NCI-H345 treated with DMSO at 0.1 percent for 48 hours (cell line): Measurements from ENCODE around the gene HMGCS1.
"Not testable (repeated sequence)": the region's sequence is repeated elsewhere in the genome, so short reads cannot be mapped to it uniquely, and the experiment has no call there.

Experiments
- DNase-seq: peaks from one replicate; lab custom pipeline; 2025; ENCODE audit not compliant: unreplicated experiment; lab: John Stamatoyannopoulos, UW

HMGCS1 gene

DNA sequence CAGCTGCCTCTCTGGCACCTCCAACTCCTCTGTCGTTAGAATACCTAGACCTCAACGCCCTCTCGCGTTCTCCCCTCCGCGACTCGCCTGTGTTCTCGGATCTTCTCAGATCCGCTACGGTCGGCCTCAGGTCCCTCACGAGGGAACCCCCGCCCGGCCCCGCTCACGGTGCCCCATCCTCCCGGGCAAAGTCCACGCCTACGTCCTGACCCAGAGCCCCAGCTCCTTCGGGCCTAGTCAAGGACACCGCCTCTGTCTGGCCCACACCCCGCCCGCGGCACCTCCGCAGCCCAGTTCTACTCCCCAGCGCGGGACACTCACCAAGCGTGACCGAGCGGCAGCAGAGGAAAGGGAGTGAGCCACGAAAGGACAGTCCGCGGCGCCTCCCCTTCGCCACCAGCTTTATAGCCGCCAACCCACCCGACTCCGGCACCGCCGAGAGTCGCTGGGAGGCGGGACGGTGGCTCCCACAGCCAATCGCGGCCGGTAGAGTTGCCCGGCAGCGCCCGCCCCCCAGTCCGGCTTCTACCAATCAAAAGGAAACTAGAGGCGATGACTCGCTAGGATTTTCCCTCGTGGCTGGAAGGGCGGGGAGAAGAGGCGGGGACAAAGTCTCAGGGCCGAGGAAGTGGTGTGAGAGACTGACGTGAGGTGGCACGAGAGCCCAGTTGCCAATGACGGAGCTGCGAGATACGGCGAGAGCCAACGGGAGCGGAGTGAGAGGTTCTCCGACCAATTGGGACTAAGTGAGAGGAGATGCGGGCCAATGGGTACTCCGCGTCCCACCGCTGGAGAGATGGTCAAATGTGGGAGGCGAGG lies at the start of gene HMGCS1:
TSS of gene HMGCS1 (minus strand) at position 378 of the 819 bp plus-strand sequence. CDS start 14,447 bp downstream, outside the sequence.
- peak; percentile 99 for DNase-seq

DNA sequence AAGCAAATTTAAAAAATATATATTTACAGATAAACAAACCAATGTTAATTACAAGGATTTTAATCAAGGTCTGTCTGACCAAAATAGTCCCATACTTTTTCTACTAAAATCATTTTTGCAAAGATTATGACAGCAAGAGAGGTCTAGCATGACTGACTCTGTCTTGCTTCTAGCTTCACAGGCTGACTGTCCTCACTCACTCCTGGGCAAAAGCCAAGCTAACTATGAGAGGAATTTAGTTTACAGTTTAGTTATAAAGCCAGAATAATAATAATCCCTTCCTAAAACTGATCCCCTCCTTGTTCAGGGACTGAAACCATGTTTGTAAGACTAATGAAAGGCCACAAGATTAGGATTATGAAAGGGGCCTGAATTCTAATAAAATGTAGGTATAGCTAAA lies 45.5 kb upstream of the HMGCS1 start:
- DNase-seq = no peak

DNA sequence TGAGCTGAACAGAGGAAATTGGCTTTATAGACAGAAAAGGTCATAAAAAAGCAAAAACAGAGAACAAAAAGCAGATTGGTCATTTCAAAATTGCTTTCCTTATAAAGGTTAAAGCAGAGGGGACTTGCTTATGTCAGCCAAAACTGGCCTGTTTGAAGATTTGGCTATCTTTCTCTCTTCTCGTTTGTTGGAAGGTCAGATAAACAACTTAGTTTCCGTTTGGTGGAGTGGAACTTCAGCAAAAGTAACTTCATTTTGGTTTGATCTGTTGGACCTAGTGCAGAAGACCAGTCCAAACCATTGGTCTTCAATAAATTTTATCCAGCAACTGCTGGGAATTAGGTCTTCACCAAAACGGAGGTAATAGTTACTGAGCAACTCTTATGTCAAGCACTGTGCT lies 45.1 kb upstream of the HMGCS1 start:
- DNase-seq = no peak

DNA sequence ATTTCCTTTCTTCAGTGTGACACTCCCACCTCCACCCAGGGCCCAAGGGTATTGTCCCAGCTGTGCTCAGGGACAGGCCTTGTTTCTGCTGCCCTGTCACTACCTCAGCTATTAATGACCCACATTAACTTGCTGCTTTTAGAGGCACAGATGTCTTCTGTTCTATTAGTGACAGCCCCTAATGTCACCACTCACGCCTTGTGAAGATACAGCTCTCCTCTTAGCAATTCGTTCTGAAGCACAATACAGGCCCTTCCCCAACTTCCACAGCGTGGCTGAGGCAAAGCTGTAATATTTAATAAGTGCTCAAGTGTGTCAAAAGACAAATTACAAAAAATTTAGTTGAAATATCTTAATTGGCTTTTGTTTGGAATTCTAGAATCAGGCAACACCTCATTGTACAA lies 44.7 kb upstream of the HMGCS1 start:
- DNase-seq = no peak

DNA sequence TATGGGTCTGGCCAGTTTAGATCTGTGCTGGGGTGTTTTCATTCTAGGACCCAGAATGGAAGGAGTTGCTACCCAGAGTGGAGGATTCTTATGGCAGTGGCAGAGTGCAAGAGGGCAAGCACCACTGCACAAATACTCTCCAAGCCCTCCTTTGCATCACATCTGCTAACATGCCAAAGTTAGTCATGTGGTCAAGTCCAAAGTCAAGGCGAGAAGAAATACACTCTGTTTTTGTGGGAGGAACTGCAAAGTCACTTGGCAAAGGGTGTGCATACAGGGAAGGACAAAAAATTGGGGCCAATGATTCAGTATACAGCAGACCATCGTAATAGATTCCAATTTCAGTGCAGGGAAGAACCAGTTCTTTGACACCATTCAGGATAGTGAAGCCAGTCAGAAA lies 43.9 kb upstream of the HMGCS1 start:
- DNase-seq = no peak

DNA sequence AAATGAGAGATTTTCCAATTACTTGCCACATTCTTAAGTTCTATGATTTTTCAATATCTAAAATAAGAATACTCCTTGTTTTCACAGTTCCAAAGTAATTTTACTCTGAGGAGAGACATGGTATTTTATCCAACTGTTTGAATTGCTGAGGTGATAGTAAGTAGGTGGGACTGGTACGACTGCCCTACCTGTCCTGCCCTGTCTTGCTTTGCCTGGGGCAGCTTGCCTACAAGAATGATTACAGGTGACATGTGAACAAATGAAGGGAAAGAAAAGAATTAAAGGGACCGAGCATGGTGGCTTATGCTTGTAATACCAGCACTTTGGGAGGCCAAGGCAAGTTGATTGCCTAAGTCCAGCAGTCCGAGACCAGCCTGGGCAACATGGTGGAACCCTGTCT lies 41.6 kb upstream of the HMGCS1 start:
- DNase-seq = no peak

DNA sequence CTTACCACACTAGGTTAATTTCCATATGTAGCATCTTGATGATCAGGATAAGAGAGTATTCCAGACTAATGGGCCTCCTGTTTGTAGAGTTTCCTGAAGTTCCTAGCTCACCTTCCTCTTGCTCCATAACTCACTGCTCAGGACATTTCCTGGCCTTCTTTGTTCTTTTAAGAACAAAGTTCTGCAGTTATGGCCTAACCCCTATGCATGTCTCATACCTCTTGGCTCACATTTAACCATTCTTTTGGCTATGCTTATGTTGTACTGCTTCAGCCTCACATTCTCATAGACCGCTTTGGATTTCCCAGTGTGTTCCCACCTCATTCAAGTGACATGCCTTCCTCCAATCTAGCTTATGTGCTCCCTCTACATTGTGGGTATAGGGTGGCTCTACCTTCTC lies 40.5 kb upstream of the HMGCS1 start:
- DNase-seq = no peak

DNA sequence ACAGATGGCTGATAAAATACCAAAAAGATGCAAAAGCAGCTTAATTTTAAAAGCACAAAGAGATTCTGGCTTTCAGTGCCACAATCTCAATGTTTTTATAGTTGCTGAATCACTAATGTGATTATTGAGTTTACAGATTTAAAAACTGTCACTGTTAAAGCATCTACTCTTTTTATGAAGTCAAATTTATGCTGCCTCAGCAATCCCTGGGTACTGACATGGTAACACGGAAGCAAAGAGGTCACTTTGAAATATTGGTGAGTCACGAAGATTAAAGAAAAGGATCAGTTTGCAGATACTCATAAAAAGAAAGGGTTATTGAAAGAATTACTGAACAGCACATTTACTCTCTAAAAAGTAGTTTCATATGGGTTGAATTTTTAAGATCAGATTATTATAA lies 39.7 kb upstream of the HMGCS1 start:
- DNase-seq = no peak

DNA sequence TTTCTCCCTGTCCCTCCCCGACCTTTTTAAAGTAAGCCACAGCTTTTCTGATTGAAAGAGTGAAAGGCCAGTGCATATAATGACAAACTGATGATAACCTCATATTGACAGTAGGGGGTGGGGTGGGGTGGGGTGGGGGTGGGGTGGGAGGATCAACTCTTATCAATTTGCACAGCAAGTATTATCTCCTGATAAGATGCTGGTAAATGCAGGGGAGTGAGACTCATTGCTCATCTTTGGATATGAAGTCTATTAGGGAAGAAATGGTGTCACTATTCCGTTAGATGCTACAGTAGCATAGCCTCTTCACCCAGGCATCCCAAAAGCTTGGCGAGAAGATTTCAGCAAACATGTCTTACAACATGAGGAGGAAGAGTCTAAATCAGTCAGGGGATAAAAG lies 38.9 kb upstream of the HMGCS1 start:
- DNase-seq = no peak

DNA sequence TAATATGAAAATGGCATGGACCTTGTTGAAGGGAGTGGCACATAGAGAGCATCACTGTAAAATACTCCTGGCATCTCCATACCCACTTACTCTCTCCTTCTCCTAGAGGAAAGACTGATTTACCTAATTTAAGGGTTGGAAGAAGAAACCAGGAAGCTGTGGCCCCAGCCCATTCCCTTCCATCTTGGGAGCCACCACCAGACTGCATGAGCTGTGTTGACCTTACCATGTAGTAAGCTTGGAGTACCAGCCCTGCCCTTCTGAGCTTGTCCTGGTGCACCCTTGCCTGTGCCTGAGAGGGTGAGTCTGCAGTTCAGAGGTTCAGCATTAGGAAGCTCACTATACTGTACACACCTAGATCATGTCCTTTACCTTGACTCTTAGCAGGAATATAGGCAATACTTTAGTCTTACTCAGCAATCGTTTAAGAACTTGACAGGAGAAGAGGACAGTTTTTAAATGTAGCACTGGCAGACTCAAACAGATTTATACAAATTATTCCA lies 35.7 kb upstream of the HMGCS1 start:
- DNase-seq = no peak

DNA sequence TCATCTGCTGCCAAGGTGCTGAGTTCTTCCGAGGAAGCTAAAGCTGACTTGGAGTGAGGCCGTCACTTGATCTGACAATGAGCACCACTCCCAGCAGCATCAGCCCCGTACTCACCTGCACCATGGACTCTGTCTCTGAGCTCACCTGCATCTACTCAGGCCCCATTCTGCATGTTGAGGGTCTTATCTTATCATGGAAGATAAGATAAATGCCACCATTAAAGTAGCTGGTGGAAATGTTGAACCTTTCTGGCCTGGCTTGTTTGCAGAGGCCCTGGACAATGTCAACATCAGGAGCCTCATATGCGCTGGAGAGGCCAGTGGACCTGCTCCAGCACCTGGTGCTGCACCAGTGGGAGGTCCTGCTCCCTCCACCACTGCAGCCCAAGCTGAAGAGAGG lies 35.0 kb upstream of the HMGCS1 start:
- DNase-seq = no peak

DNA sequence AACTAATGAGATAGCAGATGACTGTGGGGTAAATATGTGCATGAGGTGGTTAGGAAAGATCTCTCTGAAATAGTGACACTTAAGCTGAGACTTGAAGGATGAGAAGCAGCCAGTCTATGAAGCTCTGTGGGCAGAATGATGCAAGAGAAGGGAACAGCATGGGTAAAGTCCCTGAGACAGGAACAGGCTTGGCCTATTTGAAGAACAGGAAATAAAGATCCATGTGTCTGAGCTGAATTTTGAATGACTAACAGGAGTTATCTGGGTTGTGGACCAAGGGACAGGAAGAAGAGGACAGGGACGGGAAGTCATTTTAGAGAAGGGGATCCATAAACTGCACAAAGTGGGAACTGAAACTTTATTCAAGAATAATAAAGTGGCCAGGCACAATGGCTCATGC lies 25.6 kb upstream of the HMGCS1 start:
- no peak for DNase-seq

DNA sequence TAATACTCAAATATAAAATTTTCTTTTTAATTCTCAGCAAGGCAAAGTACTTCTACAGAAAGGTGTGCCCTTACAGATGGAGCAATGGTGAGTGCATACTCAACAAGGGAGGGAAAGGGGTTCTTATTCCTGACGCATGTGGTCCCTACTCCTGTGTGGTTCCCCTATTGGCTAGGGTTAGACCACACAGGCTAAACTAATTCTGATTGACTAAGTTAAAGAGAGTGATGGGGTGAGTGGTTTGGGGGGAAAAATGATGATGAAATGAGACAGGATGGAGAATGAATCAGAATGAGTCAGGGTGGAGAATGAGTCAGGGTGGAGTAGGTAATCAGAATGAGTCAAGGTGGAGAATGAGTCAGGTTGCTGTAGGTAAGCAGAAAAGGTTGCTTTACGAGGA lies 22.9 kb upstream of the HMGCS1 start:
- no peak for DNase-seq

DNA sequence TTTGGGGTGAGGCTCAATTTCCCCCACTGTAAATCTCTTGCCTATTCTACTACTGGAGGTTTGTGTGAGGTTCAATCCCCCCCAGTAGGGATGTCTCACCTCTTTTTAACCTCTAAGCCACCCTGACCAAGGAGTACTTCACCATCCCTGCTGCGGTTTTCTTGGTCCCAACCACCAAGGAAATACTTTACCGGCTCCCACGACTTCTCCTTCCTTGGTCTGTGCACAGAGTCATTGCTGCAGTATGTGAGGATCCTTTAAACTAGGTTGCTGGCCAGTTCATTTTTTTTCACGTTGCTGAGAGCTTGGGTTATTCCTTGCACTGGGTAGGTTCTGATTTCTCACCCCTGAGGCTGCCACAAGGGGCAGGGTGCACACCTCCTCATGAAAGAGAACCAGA lies 22.5 kb upstream of the HMGCS1 start:
- DNase-seq = no peak

DNA sequence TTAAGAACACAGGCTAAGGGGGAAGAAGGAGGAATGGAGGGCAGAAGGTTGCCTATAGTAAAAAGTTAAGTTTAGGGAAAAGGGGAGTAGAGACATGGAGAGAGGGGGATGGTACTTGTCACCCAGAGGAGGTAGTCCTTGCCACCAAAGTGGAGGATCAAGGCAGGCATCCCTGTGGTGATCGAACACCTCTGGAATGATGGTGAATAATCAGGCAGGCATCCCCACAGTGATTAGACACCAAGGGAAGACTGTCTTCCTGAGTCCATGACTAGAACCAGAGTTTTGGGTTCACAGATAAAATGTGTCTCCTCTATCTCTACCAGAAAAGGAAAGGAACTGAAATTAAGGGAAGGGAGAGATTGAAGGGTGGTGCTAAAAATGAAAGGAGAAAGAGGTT lies 19.2 kb upstream of the HMGCS1 start:
- DNase-seq = no peak

DNA sequence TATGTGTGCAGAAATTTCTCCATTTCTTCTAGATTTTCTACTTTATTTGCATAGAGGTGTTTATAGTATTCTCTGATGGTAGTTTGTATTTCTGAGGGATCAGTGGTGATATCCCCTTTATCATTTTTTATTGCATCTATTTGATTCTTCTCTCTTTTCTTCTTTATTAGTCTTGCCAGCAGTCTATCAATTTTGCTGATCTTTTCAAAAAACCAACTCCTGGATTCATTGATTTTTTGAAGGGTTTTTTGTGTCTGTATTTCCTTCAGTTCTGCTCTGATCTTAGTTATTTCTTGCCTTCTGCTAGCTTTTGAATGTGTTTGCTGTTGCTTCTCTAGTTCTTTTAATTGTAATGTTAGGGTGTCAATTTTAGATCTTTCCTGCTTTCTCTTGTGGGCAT lies 12.4 kb upstream of the HMGCS1 start:
- not testable (repeated sequence) for DNase-seq

DNA sequence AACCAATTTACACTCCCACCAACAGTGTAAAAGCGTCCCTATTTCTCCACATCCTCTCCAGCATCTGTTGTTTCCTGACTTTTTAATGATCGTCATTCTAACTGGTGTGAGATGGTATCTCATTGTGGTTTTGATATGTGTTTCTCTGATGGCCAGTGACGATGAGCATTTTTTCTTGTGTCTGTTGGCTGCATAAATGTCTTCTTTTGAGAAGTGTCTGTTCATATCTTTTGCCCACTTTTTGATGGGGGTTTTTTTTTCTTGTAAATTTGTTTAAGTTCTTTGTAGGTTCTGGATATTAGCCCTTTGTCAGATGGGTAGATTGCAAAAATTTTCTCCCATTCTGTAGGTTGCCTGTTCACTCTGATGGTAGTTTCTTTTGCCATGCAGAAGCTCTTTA lies 10.3 kb upstream of the HMGCS1 start:
- DNase-seq = not testable (repeated sequence)

DNA sequence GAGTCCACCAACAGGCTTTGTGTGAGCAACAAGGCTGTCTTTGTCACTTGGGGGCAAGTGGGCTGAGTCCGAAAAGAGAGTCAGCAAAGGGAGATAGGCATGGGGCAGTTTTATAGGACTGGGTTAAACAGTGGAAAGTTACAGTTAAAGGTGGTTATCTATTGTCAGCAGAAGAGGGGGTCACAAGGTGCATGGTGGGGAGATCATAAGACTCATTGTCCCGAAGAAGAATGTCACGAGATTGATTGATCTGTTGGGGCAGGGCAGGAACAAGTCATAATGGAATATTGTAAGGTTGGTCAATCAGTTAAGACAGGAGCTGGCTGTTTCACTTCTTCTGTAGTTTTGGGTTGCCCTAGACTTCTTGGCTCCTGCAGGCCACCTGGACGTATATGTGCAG lies 7.6 kb upstream of the HMGCS1 start:
- no peak for DNase-seq

DNA sequence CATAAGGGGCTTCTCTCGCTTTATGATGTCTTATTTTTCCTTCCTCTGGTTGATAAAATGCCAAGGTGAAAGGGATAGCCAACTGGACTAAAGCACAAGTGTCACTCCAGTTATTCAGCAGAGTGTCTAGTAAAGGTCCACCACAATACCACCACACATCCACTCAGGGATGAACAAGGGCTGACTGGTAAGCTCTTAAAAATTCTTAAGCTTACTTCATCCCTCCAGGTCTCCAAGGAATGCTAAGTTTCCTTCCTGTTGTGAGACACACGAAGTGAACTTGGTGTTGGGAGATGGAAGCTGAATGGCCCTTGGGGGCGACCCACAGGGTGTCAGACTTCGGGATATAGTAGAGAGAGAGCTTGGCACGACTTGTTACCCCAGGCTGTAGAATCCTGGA lies 3.2 kb upstream of the HMGCS1 start:
- DNase-seq = no peak

DNA sequence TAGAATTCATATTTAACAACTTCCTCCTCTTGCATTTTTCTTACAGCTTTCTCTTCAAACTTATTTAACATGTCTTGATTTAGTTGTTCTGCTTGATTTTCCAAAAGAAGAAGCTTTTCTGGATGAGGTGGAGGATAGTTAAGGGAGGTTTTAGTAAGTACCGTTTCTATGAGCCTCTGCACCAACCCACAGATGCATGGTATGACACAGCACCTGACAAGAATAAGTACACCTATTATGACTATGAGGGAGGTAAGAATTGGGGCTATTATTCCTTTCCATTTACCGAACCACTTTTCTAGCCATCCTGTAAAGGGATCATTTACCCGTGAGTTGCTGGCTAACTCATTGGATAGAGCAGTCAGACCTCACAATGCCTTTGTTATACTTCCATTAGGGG lies 2.5 kb upstream of the HMGCS1 start:
- no peak for DNase-seq

DNA sequence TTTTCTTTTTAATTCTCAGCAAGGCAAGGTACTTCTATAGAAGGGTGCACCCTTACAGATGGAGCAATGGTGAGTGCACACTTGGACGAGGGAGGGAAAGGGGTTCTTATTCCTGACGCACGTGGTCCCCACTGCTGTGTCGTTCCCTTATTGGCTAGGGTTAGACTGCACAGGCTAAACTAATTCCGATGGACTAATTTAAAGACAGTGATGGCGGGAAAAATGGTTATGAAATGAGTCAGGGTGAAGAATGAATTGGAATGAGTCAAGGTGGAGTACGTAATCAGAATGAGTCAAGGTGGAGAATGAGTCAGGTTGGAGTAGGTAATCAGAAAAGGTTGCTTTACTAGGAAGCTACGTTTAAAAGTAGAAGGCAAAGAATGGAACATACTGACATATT lies 2.1 kb upstream of the HMGCS1 start:
- no peak for DNase-seq

DNA sequence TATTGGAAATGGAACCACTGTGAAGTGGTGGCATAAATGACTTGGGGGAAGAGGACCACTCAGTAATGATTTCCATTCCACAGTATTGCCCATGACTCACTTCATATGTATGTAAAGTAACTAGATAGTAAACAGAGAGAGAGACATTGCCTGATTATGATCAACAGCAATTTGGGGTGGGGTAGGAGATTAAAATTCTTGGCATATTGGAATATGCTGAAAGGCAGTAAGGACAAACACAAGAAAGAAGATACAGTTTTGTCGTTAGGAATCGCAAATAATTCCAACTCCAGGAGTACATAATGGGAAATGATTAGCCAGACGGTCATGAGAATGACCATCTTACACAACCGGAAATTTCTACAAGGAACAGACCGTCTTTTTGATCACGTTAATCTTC lies 1.5 kb upstream of the HMGCS1 start:
- no peak for DNase-seq

DNA sequence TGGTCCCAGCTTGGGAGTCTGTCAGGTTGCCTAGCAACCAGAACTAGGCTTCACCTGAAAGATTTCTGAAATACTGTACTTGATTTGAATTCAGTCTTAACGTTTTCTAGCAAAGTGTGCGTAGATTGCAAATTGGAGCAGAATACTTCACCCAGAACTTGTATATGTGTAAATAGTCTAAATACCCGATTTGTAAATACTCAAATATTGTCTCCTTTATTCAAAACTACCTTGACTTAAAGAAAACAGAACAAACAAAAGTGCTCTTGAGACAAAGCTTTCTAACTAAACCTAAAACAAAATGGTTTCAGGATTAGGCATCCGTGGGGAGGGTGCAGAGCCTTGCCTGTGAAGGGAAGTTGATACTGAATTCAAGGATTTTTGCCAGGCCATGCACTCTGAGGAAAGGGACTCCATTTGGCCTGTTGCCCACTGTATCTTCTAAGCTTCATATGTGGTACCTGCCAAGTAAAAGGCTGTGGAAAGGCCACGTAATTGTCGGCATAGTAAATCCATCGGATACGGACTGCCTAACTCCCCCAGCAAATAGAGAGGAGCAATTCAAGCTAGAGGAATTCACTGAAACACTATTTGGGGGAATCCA lies 744 bp upstream of the HMGCS1 start:
- peak; percentile 79 for DNase-seq
